ENCODE measurements around the gene CLCC1. TPM values are rescaled to one million over a fixed set of nuclear protein-coding genes. Genes with fewer than 3 reads are reported as not detected.
A peak's percentile ranks its signal among the peaks of the same experiment; 100 is the strongest.
"Not testable (repeated sequence)": the region's sequence is repeated elsewhere in the genome, so short reads cannot be mapped to it uniquely, and the experiment has no call there.

Gene CLCC1
- total and polyA plus RNA-seq, 2 experiments from 2014 or later: 34.9 to 35.3 TPM

- Histone ChIP-seq H3K4me3 (peak overlapping the region; percentile 62), H3K4me2 (ENCODE audit: unreplicated experiment) (peak overlapping the region; percentile 81), H3K27ac (peak overlapping the region; percentile 32; the same call in 1 of the 2 replicates), H3K4me1 (ENCODE audit: insufficient read depth) (peaks cover 11% of the 10 kb centered on the region), H2AFZ (peak overlapping the region; percentile 79), H3K9ac (peak overlapping the region; percentile 53), H3K27me3 (replicated peaks; ENCODE audit: insufficient read depth) (no peaks in the 10 kb centered on the region), H4K20me1 (ENCODE audit: insufficient read depth) (no peaks in the 10 kb centered on the region), H3K9me3 (ENCODE audit: low read depth) (no peaks in the 10 kb centered on the region), H3F3A (ENCODE audit: insufficient read depth) (peaks cover 13% of the 10 kb centered on the region), H3K9me2 (ENCODE audit: insufficient read depth) (no peaks in the 10 kb centered on the region), H3K36me3 (ENCODE audit: low read depth) (peaks cover 9% of the 10 kb centered on the region; the same call in 1 of the 2 replicates), H3K79me2 (ENCODE audit: insufficient read depth) (peaks cover 67% of the 10 kb centered on the region)
- in situ Hi-C loops (cut with MboI): no loop called here
- TF ChIP-seq EZH2 (IDR thresholded peaks at IDR 0.05; ENCODE audit: insufficient read depth, poor library complexity, severe bottlenecking) (no peak), EZH2phosphoT487 (IDR thresholded peaks at IDR 0.05; ENCODE audit: insufficient read depth, low read depth) (no peak)
- 3 to 4% methylated on average over 6 of the region's 6 CpGs for WGBS, 2 experiments (ENCODE audit: low coverage in 1 of 2, low lambda C conversion rate in 2 of 2, missing lambda C conversion rate in 2 of 2)
- DNase-seq: peak; percentile 50
Observed at GRCh38 chr1:108947871-108948525, 15.3 kb downstream of the CLCC1 start.

GRCh38 chr1:108936170-108936569 is 27.1 kb downstream of the CLCC1 start:
- Histone ChIP-seq H3K4me1 (ENCODE audit: insufficient read depth) (no peaks in the 10 kb centered on the region), H3K27ac (no peak overlapping the region), H3K9me3 (ENCODE audit: low read depth) (no peaks in the 10 kb centered on the region), H3K4me3 (no peak overlapping the region), H4K20me1 (ENCODE audit: insufficient read depth) (no peaks in the 10 kb centered on the region), H3K4me2 (ENCODE audit: unreplicated experiment) (no peak overlapping the region), H3K79me2 (ENCODE audit: insufficient read depth) (no peaks in the 10 kb centered on the region), H2AFZ (no peak overlapping the region), H3F3A (ENCODE audit: insufficient read depth) (no peaks in the 10 kb centered on the region), H3K27me3 (replicated peaks; ENCODE audit: insufficient read depth) (no peaks in the 10 kb centered on the region), H3K9me2 (ENCODE audit: insufficient read depth) (no peaks in the 10 kb centered on the region), H3K36me3 (ENCODE audit: low read depth) (peaks cover 54% of the 10 kb centered on the region), H3K9ac (no peak overlapping the region)
- WGBS, 2 experiments (ENCODE audit: low coverage in 1 of 2, low lambda C conversion rate in 2 of 2, missing lambda C conversion rate in 2 of 2): 94% methylated on average over 9 of the region's 9 CpGs
- in situ Hi-C loops (cut with MboI): no loop called here
- TF ChIP-seq EZH2phosphoT487 (IDR thresholded peaks at IDR 0.05; ENCODE audit: insufficient read depth, low read depth) (no peak), EZH2 (IDR thresholded peaks at IDR 0.05; ENCODE audit: insufficient read depth, poor library complexity, severe bottlenecking) (no peak)
- no peak for DNase-seq

- no peak for DNase-seq
- H4K20me1 ChIP-seq (ENCODE audit: insufficient read depth): no peaks in the 10 kb centered on the region
- H3K9me3 ChIP-seq (ENCODE audit: low read depth): no peaks in the 10 kb centered on the region
Observed at GRCh38 chr1:108933944-108934343, 29.3 kb downstream of the CLCC1 start.

GRCh38 chr1:108927565-108927964 is 35.7 kb downstream of the CLCC1 start:
- Histone ChIP-seq H3K36me3 (ENCODE audit: low read depth) (peaks cover 64% of the 10 kb centered on the region), H3F3A (ENCODE audit: insufficient read depth) (peaks cover 16% of the 10 kb centered on the region; the same call in 1 of the 2 replicates)
- in situ Hi-C loops (cut with MboI); H3K4me1 ChIP-seq (ENCODE audit: insufficient read depth); H3K9me2 ChIP-seq (ENCODE audit: insufficient read depth); H3K27me3 ChIP-seq (replicated peaks; ENCODE audit: insufficient read depth); H4K20me1 ChIP-seq (ENCODE audit: insufficient read depth); H3K4me2 ChIP-seq (ENCODE audit: unreplicated experiment); H3K9me3 ChIP-seq (ENCODE audit: low read depth); H3K9ac ChIP-seq; DNase-seq; H3K4me3 ChIP-seq; H3K27ac ChIP-seq; H2AFZ ChIP-seq; H3K79me2 ChIP-seq (ENCODE audit: insufficient read depth): not testable (repeated sequence)
- 100% methylated on average over 1 of the region's 1 CpG for WGBS, 2 experiments (ENCODE audit: low coverage in 1 of 2, low lambda C conversion rate in 2 of 2, missing lambda C conversion rate in 2 of 2)

More at GRCh38 chr1:108933944-108934343, 29.3 kb downstream of the CLCC1 start:
- no peaks in the 10 kb centered on the region for H3K9me2 ChIP-seq (ENCODE audit: insufficient read depth)
- no peaks in the 10 kb centered on the region for H3K4me1 ChIP-seq (ENCODE audit: insufficient read depth)
- H3K4me2 ChIP-seq (ENCODE audit: unreplicated experiment): no peak overlapping the region
- H3K36me3 ChIP-seq (ENCODE audit: low read depth): peaks cover 73% of the 10 kb centered on the region
- in situ Hi-C loops (cut with MboI): no loop called here
- H2AFZ ChIP-seq: no peak overlapping the region
- H3F3A ChIP-seq (ENCODE audit: insufficient read depth): peaks cover 8% of the 10 kb centered on the region; the same call in 1 of the 2 replicates
- no peak for TF ChIP-seq EZH2phosphoT487 (IDR thresholded peaks at IDR 0.05; ENCODE audit: insufficient read depth, low read depth)
- TF ChIP-seq EZH2 (IDR thresholded peaks at IDR 0.05; ENCODE audit: insufficient read depth, poor library complexity, severe bottlenecking): no peak
- H3K79me2 ChIP-seq (ENCODE audit: insufficient read depth): no peaks in the 10 kb centered on the region
- H3K9ac ChIP-seq: no peak overlapping the region
- no peaks in the 10 kb centered on the region for H3K27me3 ChIP-seq (replicated peaks; ENCODE audit: insufficient read depth)
- H3K4me3 ChIP-seq: no peak overlapping the region
- WGBS, 2 experiments (ENCODE audit: low coverage in 1 of 2, low lambda C conversion rate in 2 of 2, missing lambda C conversion rate in 2 of 2): 87 to 91% methylated on average over 5 of the region's 5 CpGs
- H3K27ac ChIP-seq: no peak overlapping the region
